ENCODE measurements around the gene TAAR1.

DNA sequence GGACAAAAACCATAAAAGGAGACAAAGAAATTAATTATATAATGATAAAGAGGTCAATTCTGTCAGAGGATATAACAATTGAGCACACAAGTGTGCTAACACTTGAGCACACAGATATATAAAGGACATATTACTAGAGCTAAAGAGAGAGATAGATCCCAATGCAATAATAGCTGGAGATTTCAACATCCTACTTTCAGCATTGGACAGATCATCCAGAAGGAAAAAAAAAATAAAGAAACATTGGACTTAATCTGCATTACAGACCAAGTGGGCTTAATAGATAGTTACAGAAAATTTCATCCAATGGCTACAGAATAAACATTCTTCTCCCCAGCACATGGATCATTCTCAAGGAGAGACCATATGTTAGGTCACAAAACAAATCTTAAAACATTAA, 45.0 kb upstream of the TAAR1 start:
- TF ChIP-seq EZH2 (IDR thresholded peaks at IDR 0.05; ENCODE audit: borderline replicate concordance, low read depth, low read length, severe bottlenecking): no peak
- TF ChIP-seq, protein P1, sequence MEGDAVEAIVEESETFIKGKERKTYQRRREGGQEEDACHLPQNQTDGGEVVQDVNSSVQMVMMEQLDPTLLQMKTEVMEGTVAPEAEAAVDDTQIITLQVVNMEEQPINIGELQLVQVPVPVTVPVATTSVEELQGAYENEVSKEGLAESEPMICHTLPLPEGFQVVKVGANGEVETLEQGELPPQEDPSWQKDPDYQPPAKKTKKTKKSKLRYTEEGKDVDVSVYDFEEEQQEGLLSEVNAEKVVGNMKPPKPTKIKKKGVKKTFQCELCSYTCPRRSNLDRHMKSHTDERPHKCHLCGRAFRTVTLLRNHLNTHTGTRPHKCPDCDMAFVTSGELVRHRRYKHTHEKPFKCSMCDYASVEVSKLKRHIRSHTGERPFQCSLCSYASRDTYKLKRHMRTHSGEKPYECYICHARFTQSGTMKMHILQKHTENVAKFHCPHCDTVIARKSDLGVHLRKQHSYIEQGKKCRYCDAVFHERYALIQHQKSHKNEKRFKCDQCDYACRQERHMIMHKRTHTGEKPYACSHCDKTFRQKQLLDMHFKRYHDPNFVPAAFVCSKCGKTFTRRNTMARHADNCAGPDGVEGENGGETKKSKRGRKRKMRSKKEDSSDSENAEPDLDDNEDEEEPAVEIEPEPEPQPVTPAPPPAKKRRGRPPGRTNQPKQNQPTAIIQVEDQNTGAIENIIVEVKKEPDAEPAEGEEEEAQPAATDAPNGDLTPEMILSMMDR (IDR thresholded peaks at IDR 0.05; ENCODE audit: borderline replicate concordance, extremely low read depth, low read length, poor library complexity, severe bottlenecking): no peak

Data from DND-41 (cell line).